ENCODE measurements around the gene FAM83B. TPM values are rescaled to one million over a fixed set of nuclear protein-coding genes. Genes with fewer than 3 reads are reported as not detected.

The FAM83B gene
- total RNA-seq, 2 experiments from 2014 or later, result not detected

DNA sequence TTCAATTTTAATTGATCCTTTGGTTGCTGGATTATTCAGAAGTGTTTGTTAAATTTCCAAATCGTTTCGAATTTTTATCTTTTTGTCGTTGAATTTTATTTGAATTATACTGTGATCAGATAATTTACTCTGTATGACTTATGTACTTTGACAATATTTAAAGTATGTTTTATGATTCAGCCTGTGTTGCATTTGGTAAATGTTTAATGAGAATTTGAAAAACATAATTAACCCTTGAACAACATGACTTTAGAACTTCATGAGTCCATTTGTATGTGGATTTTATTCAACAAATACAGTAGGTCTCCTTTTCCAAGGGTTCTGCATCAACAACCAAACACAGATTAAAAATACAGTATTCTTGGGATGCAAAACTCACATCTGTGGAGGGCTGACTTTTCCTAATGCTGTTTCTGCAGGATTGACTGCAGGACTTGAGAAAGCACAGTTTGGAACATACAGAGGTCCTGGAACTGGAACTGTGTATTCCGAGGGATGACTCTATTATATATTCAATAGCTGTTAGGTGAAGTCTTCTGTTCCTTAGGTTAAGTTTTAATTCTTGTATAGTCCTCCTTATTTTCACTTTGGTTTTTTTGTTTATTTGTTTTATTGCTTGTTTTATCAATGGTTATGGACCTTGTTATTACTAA, 40.5 kb downstream of the FAM83B start:
- Mint-ChIP-seq H3K27me3 (ENCODE audit: low read depth) (no peaks in the 10 kb centered on the region), H3K27ac (no peak overlapping the region), H3K36me3 (ENCODE audit: low read depth) (no peaks in the 10 kb centered on the region), H3K9me3 (ENCODE audit: insufficient read depth) (no peaks in the 10 kb centered on the region), H3K4me3 (no peak overlapping the region), H3K4me1 (ENCODE audit: low read depth) (no peaks in the 10 kb centered on the region)
- DNase-seq, result no peak
- ChIA-PET CTCF (no interaction called here), POLR2A (no interaction called here)
- no peak for ATAC-seq

DNA sequence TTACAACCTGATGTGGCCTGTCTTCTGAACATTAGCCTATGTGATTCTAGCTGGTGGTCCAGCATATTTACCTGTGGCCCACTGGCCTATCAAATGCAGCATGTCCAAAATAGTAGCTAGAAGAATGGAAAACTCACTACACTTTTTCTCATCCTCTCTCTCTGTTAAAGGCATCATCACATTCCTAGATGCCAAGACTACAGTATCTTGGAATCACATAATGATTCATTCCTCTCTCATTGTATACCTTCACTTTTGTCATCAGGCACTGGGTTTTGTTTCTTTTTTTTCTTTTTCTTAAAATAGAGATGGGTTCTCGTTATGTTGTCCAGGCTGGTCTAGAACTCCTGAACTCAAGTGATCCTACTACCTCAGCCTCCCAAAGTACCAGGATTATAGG, 45.0 kb downstream of the FAM83B start:
- H3K4me1 Mint-ChIP-seq (ENCODE audit: low read depth), result no peaks in the 10 kb centered on the region
- H3K4me3 Mint-ChIP-seq, result no peak overlapping the region
- DNase-seq (no peak), ATAC-seq (no peak)
- no peaks in the 10 kb centered on the region for H3K36me3 Mint-ChIP-seq (ENCODE audit: low read depth)
- no peaks in the 10 kb centered on the region for H3K27me3 Mint-ChIP-seq (ENCODE audit: low read depth)
- H3K9me3 Mint-ChIP-seq (ENCODE audit: insufficient read depth), result no peaks in the 10 kb centered on the region
- CTCF ChIA-PET, result no interaction called here
- POLR2A ChIA-PET, result no interaction called here
- H3K27ac Mint-ChIP-seq, result no peak overlapping the region

DNA sequence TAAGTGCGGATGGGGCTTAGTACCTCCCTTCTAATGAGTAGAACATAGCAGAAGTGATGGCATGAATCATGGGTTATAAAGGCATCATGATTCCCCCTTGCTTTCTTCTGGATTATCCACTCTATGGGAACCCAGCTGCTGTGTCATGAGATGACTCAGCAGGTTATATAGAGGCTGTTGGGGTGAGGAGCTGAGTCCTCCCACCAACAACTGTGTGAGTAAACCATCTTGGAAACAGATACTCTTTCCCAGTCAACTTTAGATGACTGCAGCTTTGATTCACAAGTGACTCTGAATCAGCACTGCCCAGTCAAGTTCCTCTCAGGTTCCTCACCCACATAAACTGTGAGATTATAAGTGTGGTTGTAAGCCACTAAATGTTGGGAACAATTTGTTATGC, 46.3 kb downstream of the FAM83B start:
- Mint-ChIP-seq H3K27me3 (ENCODE audit: low read depth) (no peaks in the 10 kb centered on the region), H3K4me3 (no peak overlapping the region), H3K36me3 (ENCODE audit: low read depth) (no peaks in the 10 kb centered on the region), H3K9me3 (ENCODE audit: insufficient read depth) (no peaks in the 10 kb centered on the region), H3K27ac (no peak overlapping the region), H3K4me1 (ENCODE audit: low read depth) (no peaks in the 10 kb centered on the region)
- POLR2A ChIA-PET, result no interaction called here
- CTCF ChIA-PET, result no interaction called here
- no peak for ATAC-seq
- no peak for DNase-seq

DNA sequence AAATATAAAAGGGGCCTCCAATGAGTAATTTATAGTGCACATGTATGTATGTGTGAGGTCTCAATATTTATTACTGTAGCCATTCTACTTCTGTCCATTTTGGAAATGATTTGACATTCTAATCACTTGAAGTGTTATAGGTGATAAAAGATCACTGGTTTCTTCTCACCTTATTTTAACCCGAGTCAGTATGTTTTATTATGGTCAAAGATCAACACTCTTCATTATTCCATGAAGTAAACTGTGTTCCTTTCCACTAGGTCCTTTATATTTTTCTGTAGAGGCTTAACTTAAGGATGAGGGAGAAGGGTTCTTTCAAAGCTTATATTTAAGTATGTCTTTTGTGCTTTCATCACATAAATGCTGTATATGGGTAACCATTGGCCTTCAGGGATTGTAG, 47.2 kb downstream of the FAM83B start:
- Mint-ChIP-seq H3K36me3 (ENCODE audit: low read depth) (no peaks in the 10 kb centered on the region), H3K9me3 (ENCODE audit: insufficient read depth) (no peaks in the 10 kb centered on the region), H3K27ac (no peak overlapping the region), H3K4me1 (ENCODE audit: low read depth) (no peaks in the 10 kb centered on the region), H3K4me3 (no peak overlapping the region), H3K27me3 (ENCODE audit: low read depth) (no peaks in the 10 kb centered on the region)
- ATAC-seq (no peak), DNase-seq (no peak)
- ChIA-PET CTCF (no interaction called here), POLR2A (no interaction called here)

DNA sequence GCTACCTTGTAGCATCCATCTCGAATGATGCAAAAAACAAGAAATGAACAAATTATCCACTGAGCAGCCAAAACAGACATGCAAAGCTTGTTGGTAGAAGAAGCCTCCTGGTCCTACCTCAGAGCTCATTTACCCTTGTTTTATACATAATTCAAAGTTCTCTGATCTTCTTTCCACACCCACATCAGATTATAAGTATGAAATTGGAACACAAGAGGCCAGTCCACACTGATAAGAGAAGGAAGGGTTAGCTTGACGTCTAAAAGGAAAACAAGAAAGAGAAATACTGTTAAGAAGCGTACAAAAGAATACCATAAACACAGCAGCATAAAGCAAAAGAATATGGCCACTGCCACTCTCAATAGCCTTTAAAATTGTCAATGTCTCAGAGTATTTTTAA, 49.7 kb downstream of the FAM83B start:
- ATAC-seq, result no peak
- Mint-ChIP-seq H3K4me3 (no peak overlapping the region), H3K9me3 (ENCODE audit: insufficient read depth) (no peaks in the 10 kb centered on the region), H3K4me1 (ENCODE audit: low read depth) (no peaks in the 10 kb centered on the region), H3K36me3 (ENCODE audit: low read depth) (no peaks in the 10 kb centered on the region), H3K27ac (no peak overlapping the region), H3K27me3 (ENCODE audit: low read depth) (no peaks in the 10 kb centered on the region)
- DNase-seq, result no peak
- ChIA-PET POLR2A (no interaction called here), CTCF (no interaction called here)

DNA sequence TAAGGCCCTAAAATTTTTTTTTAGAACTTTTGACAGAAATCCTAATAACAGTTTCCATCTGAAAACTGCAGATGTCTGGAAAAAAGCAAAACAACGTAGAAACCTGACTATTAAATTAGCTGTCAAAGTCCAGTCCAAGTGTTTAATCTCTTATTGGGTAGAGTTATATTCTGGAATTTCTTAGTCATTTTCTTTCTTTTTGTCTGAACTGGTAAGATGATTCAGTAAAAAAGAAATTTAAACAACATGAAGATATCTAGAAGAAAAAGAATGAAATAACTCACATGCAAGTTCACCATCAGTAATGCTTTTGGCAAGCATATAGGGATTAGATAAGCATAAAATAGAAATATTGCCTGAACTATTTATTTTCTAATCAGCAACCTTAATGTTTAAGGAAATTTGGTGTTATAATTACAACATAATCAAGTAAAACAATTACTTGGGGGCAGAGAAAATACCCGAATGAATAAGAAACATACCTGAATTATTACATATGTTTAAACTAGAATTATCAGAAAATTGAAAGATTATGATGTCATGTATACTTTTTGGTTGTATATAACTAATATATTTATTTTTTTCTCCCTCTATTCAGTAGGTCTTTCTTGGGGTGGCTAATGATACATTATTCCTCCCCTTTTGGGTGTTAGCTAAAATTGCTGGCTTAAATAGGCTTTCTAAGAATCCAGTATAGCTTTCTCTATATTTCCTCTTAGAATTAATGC, 51.1 kb downstream of the FAM83B start:
- no peak for DNase-seq
- Mint-ChIP-seq H3K27me3 (ENCODE audit: low read depth) (no peaks in the 10 kb centered on the region), H3K9me3 (ENCODE audit: insufficient read depth) (no peaks in the 10 kb centered on the region), H3K27ac (no peak overlapping the region), H3K4me1 (ENCODE audit: low read depth) (no peaks in the 10 kb centered on the region), H3K36me3 (ENCODE audit: low read depth) (no peaks in the 10 kb centered on the region), H3K4me3 (no peak overlapping the region)
- POLR2A ChIA-PET, result no interaction called here
- ATAC-seq, result no peak
- CTCF ChIA-PET, result no interaction called here

DNA sequence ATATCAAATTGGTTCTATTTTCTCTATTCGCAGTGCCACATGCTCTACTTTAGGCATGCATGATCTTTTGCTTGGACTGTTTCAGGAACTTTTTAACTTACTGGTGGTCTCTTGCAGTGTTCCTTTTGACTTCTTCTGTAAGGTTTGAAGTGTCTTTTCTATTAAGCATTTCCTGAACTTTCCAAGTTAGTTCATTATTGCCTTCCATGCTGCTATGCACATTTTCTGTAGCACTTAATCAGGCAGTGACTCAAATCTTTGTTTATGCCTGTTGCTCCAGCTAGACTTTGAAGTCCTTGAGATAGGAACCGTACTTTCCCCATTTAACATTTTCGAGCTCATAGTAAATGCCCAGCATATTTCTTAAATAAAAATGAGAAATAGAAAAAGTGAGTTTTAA, 52.2 kb downstream of the FAM83B start:
- CTCF ChIA-PET, result interaction anchor here (1.0 kb wide), 1 partner anchor 26 kb away, joined by 3 read pairs; no protein-coding TSS in a partner anchor
- ATAC-seq, result no peak
- H3K27me3 Mint-ChIP-seq (ENCODE audit: low read depth), result no peaks in the 10 kb centered on the region

DNA sequence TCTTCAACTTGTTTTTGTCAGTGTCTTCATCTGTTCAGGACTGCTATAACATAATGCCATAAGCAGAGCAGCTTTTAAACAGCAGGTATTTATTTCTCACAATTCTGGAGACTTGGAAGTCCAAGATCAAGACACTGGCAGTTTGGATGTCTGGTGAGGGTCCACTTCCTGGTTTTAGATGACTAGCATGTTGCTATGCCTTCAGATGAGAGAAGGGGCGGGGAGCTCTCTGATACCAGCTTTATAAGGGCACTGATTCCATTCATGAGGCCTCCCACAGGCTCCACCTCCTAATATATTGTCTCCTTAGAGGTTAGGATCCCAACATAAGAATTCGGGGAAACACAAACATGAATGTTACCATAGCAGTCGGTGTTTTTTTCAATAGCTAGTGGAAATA, 52.9 kb downstream of the FAM83B start:
- ChIA-PET POLR2A (no interaction called here), CTCF (interaction anchor here (1.0 kb wide), 1 partner anchor 26 kb away, joined by 3 read pairs; no protein-coding TSS in a partner anchor)
- DNase-seq (no peak), ATAC-seq (no peak)
- no peak overlapping the region for H3K27ac Mint-ChIP-seq
- H3K27me3 Mint-ChIP-seq (ENCODE audit: low read depth), result no peaks in the 10 kb centered on the region
- no peak overlapping the region for H3K4me3 Mint-ChIP-seq
- no peaks in the 10 kb centered on the region for H3K4me1 Mint-ChIP-seq (ENCODE audit: low read depth)
- H3K9me3 Mint-ChIP-seq (ENCODE audit: insufficient read depth), result no peaks in the 10 kb centered on the region
- H3K36me3 Mint-ChIP-seq (ENCODE audit: low read depth), result no peaks in the 10 kb centered on the region

More for the DNA sequence above, 52.2 kb downstream of the FAM83B start:
- Mint-ChIP-seq H3K36me3 (ENCODE audit: low read depth) (no peaks in the 10 kb centered on the region), H3K27ac (no peak overlapping the region), H3K4me3 (no peak overlapping the region), H3K9me3 (ENCODE audit: insufficient read depth) (no peaks in the 10 kb centered on the region), H3K4me1 (ENCODE audit: low read depth) (no peaks in the 10 kb centered on the region)
- POLR2A ChIA-PET, result no interaction called here
- DNase-seq, result no peak

DNA sequence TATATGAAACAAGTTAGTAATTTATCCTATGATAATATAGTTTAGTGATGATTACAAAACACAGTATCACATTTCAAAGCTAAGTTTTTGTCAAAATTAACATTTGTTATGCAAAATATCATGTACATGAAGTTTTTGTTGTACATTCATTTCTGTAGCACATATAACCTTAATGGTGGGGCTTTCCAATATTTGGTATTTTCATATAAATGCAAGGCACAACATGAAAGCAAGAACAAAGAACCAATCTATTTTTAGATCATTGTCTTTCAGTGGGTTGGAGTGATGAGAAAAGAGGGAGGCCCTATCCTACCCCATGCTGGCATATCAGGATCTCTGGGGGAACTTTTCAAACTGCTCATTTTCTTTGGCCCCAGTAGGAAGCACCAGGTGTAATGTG, 53.4 kb downstream of the FAM83B start:
- Mint-ChIP-seq H3K27me3 (ENCODE audit: low read depth) (no peaks in the 10 kb centered on the region), H3K36me3 (ENCODE audit: low read depth) (no peaks in the 10 kb centered on the region), H3K4me3 (no peak overlapping the region), H3K27ac (no peak overlapping the region), H3K4me1 (ENCODE audit: low read depth) (no peaks in the 10 kb centered on the region), H3K9me3 (ENCODE audit: insufficient read depth) (no peaks in the 10 kb centered on the region)
- ChIA-PET CTCF (no interaction called here), POLR2A (no interaction called here)
- ATAC-seq (no peak), DNase-seq (no peak)

DNA sequence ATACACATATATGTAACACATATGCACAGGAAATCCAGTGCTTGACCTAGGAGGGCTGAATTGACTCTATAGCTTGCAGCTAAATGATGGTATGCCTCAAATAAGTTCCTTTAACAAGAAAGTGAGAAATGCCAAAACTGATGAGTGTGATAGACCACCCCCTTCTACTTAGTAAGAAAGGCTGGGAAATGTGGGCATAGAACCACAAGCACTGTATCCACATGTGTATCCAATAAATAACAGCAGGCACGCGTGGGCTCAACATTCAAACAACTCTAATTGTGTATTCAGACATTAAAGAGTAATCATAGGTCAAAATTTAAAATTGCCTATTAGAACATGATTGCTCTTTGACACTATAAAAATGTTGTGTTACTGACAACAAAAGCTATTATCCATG, 54.1 kb downstream of the FAM83B start:
- ChIA-PET CTCF (no interaction called here), POLR2A (no interaction called here)
- Mint-ChIP-seq H3K27me3 (ENCODE audit: low read depth) (no peaks in the 10 kb centered on the region), H3K9me3 (ENCODE audit: insufficient read depth) (no peaks in the 10 kb centered on the region), H3K27ac (no peak overlapping the region), H3K4me3 (no peak overlapping the region), H3K4me1 (ENCODE audit: low read depth) (no peaks in the 10 kb centered on the region), H3K36me3 (ENCODE audit: low read depth) (no peaks in the 10 kb centered on the region)
- no peak for ATAC-seq
- DNase-seq, result no peak

DNA sequence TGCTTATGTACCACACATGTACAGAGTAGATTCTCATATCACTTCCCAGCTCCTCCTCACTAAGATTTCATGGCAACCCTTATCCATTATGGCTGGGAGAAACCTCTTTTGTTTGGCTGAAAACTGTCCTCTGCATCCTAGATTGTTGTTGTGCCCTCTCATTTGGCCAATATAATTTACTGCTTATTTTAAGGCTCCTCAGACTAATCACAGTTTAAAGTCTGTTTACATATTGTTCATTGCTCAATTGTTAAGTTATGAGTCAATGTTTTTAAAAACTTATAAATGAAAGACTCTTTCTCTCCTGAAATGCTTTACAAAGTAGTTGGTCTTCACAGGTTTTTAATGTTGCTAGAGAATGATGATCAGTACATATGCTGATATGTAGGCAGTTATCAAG, 57.3 kb downstream of the FAM83B start:
- POLR2A ChIA-PET, result no interaction called here
- peaks cover 3% of the 10 kb centered on the region for H3K9me3 Mint-ChIP-seq (ENCODE audit: insufficient read depth)
- H3K4me1 Mint-ChIP-seq (ENCODE audit: low read depth), result no peaks in the 10 kb centered on the region
- CTCF ChIA-PET, result no interaction called here
- H3K36me3 Mint-ChIP-seq (ENCODE audit: low read depth), result no peaks in the 10 kb centered on the region
- DNase-seq, result no peak
- no peak overlapping the region for H3K4me3 Mint-ChIP-seq
- no peak overlapping the region for H3K27ac Mint-ChIP-seq
- ATAC-seq, result no peak
- no peaks in the 10 kb centered on the region for H3K27me3 Mint-ChIP-seq (ENCODE audit: low read depth)

DNA sequence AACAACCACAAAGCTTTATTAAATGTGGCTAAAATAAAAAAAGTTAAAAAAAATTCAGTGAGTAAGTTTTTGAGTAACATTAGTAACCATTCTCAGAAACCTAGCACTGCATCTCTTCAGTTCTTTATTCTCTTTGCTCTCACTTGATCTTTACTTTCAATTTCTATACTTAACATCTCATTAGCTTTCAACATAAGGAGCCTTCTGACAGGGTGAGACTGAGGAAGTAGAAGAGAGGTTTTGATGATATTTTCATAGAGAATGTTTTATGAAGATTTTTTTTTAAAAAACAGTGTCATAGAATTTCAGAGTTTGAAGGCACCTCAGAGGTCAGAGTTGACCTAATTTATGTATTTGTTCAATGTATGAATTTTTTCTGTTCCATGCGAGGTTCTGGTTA, 60.8 kb downstream of the FAM83B start:
- no peak for ATAC-seq
- no peak for DNase-seq
- no peak overlapping the region for H3K27ac Mint-ChIP-seq
- H3K9me3 Mint-ChIP-seq (ENCODE audit: insufficient read depth), result peaks cover 3% of the 10 kb centered on the region
- POLR2A ChIA-PET, result no interaction called here
- no peak overlapping the region for H3K4me3 Mint-ChIP-seq
- no peaks in the 10 kb centered on the region for H3K4me1 Mint-ChIP-seq (ENCODE audit: low read depth)
- no peaks in the 10 kb centered on the region for H3K36me3 Mint-ChIP-seq (ENCODE audit: low read depth)
- H3K27me3 Mint-ChIP-seq (ENCODE audit: low read depth), result no peaks in the 10 kb centered on the region
- CTCF ChIA-PET, result no interaction called here

DNA sequence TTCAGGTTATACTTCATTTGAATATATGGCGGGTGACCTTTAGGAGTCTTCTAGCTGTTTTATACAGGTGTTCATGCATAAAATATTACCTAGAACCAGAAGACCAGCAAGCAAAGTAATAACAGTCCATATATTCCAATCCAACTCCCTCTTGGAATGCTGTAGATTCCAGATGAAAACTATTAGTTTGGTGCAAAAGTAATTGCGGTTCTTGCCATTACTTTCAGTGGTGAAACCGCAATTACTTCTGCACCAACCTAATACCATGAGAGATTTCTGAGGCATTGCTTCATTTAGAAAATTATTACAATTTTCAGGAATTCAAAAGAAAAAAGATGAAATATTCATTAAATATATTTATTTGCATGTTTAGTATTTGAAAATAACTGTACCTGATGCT, 62.6 kb downstream of the FAM83B start:
- CTCF ChIA-PET, result no interaction called here
- Mint-ChIP-seq H3K36me3 (ENCODE audit: low read depth) (no peaks in the 10 kb centered on the region), H3K4me1 (ENCODE audit: low read depth) (no peaks in the 10 kb centered on the region), H3K4me3 (no peak overlapping the region), H3K27me3 (ENCODE audit: low read depth) (no peaks in the 10 kb centered on the region), H3K9me3 (ENCODE audit: insufficient read depth) (peaks cover 3% of the 10 kb centered on the region), H3K27ac (no peak overlapping the region)
- POLR2A ChIA-PET, result no interaction called here
- ATAC-seq (no peak), DNase-seq (no peak)
